ENCODE data around the gene TMSB4X. TPM values are rescaled to one million over a fixed set of nuclear protein-coding genes. Genes with fewer than 3 reads are reported as not detected.

Gene TMSB4X
- total and polyA plus RNA-seq, 2 of the 8 experiments (the other 6 are each of a cell fraction or from before 2014, with no cell fraction given), result 2,063 to 2,112 TPM

DNA sequence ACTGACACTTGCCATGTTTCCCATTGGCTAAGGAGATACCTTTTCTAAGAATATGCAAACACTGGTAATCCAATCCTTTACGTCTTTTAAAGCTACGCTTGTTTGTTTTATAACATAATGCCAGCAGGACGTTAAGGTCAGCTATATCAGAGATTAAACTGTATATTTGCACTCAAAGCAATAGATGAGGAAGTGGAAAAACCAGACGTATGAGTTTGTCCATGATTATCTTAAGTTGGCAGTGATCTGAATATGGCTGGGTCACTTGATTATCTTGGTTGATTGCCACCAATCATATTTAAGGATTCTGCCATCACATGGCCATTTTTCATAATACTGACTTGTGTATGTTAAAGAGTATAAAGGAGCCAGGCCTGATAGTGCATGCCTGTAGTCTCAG lies 19.4 kb downstream of the TMSB4X start (continued):
- TF ChIP-seq, protein P1, sequence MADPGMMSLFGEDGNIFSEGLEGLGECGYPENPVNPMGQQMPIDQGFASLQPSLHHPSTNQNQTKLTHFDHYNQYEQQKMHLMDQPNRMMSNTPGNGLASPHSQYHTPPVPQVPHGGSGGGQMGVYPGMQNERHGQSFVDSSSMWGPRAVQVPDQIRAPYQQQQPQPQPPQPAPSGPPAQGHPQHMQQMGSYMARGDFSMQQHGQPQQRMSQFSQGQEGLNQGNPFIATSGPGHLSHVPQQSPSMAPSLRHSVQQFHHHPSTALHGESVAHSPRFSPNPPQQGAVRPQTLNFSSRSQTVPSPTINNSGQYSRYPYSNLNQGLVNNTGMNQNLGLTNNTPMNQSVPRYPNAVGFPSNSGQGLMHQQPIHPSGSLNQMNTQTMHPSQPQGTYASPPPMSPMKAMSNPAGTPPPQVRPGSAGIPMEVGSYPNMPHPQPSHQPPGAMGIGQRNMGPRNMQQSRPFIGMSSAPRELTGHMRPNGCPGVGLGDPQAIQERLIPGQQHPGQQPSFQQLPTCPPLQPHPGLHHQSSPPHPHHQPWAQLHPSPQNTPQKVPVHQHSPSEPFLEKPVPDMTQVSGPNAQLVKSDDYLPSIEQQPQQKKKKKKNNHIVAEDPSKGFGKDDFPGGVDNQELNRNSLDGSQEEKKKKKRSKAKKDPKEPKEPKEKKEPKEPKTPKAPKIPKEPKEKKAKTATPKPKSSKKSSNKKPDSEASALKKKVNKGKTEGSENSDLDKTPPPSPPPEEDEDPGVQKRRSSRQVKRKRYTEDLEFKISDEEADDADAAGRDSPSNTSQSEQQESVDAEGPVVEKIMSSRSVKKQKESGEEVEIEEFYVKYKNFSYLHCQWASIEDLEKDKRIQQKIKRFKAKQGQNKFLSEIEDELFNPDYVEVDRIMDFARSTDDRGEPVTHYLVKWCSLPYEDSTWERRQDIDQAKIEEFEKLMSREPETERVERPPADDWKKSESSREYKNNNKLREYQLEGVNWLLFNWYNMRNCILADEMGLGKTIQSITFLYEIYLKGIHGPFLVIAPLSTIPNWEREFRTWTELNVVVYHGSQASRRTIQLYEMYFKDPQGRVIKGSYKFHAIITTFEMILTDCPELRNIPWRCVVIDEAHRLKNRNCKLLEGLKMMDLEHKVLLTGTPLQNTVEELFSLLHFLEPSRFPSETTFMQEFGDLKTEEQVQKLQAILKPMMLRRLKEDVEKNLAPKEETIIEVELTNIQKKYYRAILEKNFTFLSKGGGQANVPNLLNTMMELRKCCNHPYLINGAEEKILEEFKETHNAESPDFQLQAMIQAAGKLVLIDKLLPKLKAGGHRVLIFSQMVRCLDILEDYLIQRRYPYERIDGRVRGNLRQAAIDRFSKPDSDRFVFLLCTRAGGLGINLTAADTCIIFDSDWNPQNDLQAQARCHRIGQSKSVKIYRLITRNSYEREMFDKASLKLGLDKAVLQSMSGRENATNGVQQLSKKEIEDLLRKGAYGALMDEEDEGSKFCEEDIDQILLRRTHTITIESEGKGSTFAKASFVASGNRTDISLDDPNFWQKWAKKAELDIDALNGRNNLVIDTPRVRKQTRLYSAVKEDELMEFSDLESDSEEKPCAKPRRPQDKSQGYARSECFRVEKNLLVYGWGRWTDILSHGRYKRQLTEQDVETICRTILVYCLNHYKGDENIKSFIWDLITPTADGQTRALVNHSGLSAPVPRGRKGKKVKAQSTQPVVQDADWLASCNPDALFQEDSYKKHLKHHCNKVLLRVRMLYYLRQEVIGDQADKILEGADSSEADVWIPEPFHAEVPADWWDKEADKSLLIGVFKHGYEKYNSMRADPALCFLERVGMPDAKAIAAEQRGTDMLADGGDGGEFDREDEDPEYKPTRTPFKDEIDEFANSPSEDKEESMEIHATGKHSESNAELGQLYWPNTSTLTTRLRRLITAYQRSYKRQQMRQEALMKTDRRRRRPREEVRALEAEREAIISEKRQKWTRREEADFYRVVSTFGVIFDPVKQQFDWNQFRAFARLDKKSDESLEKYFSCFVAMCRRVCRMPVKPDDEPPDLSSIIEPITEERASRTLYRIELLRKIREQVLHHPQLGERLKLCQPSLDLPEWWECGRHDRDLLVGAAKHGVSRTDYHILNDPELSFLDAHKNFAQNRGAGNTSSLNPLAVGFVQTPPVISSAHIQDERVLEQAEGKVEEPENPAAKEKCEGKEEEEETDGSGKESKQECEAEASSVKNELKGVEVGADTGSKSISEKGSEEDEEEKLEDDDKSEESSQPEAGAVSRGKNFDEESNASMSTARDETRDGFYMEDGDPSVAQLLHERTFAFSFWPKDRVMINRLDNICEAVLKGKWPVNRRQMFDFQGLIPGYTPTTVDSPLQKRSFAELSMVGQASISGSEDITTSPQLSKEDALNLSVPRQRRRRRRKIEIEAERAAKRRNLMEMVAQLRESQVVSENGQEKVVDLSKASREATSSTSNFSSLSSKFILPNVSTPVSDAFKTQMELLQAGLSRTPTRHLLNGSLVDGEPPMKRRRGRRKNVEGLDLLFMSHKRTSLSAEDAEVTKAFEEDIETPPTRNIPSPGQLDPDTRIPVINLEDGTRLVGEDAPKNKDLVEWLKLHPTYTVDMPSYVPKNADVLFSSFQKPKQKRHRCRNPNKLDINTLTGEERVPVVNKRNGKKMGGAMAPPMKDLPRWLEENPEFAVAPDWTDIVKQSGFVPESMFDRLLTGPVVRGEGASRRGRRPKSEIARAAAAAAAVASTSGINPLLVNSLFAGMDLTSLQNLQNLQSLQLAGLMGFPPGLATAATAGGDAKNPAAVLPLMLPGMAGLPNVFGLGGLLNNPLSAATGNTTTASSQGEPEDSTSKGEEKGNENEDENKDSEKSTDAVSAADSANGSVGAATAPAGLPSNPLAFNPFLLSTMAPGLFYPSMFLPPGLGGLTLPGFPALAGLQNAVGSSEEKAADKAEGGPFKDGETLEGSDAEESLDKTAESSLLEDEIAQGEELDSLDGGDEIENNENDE (IDR thresholded peaks at IDR 0.05; ENCODE audit: insufficient replicate concordance, low read length), result no peak
- TF ChIP-seq SIX5 (IDR thresholded peaks at IDR 0.05; ENCODE audit: low read depth, low read length), result no peak
- no peak for TF ChIP-seq MAFK (IDR thresholded peaks at IDR 0.05; ENCODE audit: low read depth, low read length)
- no peak for TF ChIP-seq FOSL1 (IDR thresholded peaks at IDR 0.05; ENCODE audit: insufficient read depth, low read depth, low read length)
- no peak for TF ChIP-seq CBX5 (IDR thresholded peaks at IDR 0.05; ENCODE audit: low read depth, low read length)
- TF ChIP-seq, protein P2, sequence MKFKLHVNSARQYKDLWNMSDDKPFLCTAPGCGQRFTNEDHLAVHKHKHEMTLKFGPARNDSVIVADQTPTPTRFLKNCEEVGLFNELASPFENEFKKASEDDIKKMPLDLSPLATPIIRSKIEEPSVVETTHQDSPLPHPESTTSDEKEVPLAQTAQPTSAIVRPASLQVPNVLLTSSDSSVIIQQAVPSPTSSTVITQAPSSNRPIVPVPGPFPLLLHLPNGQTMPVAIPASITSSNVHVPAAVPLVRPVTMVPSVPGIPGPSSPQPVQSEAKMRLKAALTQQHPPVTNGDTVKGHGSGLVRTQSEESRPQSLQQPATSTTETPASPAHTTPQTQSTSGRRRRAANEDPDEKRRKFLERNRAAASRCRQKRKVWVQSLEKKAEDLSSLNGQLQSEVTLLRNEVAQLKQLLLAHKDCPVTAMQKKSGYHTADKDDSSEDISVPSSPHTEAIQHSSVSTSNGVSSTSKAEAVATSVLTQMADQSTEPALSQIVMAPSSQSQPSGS (IDR thresholded peaks at IDR 0.05; ENCODE audit: low read length), result no peak
- no peak for TF ChIP-seq YY1 (IDR thresholded peaks at IDR 0.05; ENCODE audit: low read depth, low read length)
- TF ChIP-seq SP4 (IDR thresholded peaks at IDR 0.05; ENCODE audit: low read length), result no peak
- TF ChIP-seq SIRT6 (IDR thresholded peaks at IDR 0.05; ENCODE audit: low read length), result no peak

Data from H1 (cell line).